Activated T-cell treated with anti-CD3 and anti-CD28 coated beads for 4 hours (primary cell): ENCODE measurements around the gene SPEM1.
A peak's percentile ranks its signal among the peaks of the same experiment; 100 is the strongest.

ENCODE experiments used
- DNase-seq: peaks from one replicate; pipeline ENCODE4 v3.0.0-alpha.2; 2020

SPEM1 gene

GRCh38 chr17:7423679-7424078, 3.6 kb downstream of the SPEM1 start:
- no peak for DNase-seq

- DNase-seq = no peak
These were observed 5.2 kb downstream of the SPEM1 start, which contains the start of gene SPEM2 for GRCh38 chr17:7425316-7425715. Gene SPEM2, plus strand, starts transcription at chr17:7425616. Its CDS starts 73 bp downstream, at chr17:7425689.

GRCh38 chr17:7425756-7426155, 5.6 kb downstream of the SPEM1 start:
- no peak for DNase-seq

GRCh38 chr17:7426203-7426863, 6.2 kb downstream of the SPEM1 start:
- no peak for DNase-seq

- DNase-seq = no peak
These were observed 6.9 kb downstream of the SPEM1 start for GRCh38 chr17:7426896-7427489.

GRCh38 chr17:7427549-7427948, 7.4 kb downstream of the SPEM1 start:
- no peak for DNase-seq

GRCh38 chr17:7428557-7428956, 8.4 kb downstream of the SPEM1 start, which contains the start of gene SPEM3:
Gene SPEM3, plus strand, starts transcription at chr17:7428857. Its CDS starts 46 bp downstream, at chr17:7428903.
- no peak for DNase-seq

- no peak for DNase-seq
These were observed 9.6 kb downstream of the SPEM1 start for GRCh38 chr17:7429722-7430121.

- no peak for DNase-seq
These were observed 11.1 kb downstream of the SPEM1 start for GRCh38 chr17:7431231-7431630.

- no peak for DNase-seq
These were observed 12.2 kb downstream of the SPEM1 start for GRCh38 chr17:7432296-7432695.

- no peak for DNase-seq
These were observed 15.8 kb downstream of the SPEM1 start for GRCh38 chr17:7435676-7436555.

GRCh38 chr17:7436556-7437368, 16.6 kb downstream of the SPEM1 start:
- DNase-seq = peak; percentile 61

GRCh38 chr17:7437369-7437863, 17.3 kb downstream of the SPEM1 start:
- DNase-seq = no peak

- DNase-seq = peak; percentile 56
These were observed 18.0 kb downstream of the SPEM1 start for GRCh38 chr17:7437950-7438614.

- no peak for DNase-seq
These were observed 18.7 kb downstream of the SPEM1 start for GRCh38 chr17:7438656-7439460.

- DNase-seq = no peak
These were observed 19.5 kb downstream of the SPEM1 start, which contains the start of gene FGF11 for GRCh38 chr17:7439462-7440112. Gene FGF11, plus strand, starts transcription at chr17:7439512. Its CDS starts 109 bp downstream, at chr17:7439621.

GRCh38 chr17:7440113-7440833, 20.1 kb downstream of the SPEM1 start:
- DNase-seq = no peak

GRCh38 chr17:7440834-7441195, 20.7 kb downstream of the SPEM1 start:
- DNase-seq = no peak

- no peak for DNase-seq
These were observed 21.1 kb downstream of the SPEM1 start for GRCh38 chr17:7441266-7441665.

- no peak for DNase-seq
These were observed 22.0 kb downstream of the SPEM1 start for GRCh38 chr17:7442142-7442541.
